Neutrophil (primary cell): ENCODE data around the gene EIF3K.
"Not testable (repeated sequence)": the region's sequence is repeated elsewhere in the genome, so short reads cannot be mapped to it uniquely, and the experiment has no call there.

Source experiments
- H3K27ac ChIP-seq: fragments of 200-600 bp; sonication (generic); 2 replicates; pipeline ENCODE4 v1.5.1; 2016; ENCODE audit warnings: mild to moderate bottlenecking, moderate library complexity
- H3K27me3 ChIP-seq: fragments of 200-600 bp; sonication (generic); 2 replicates; pipeline ENCODE4 v1.6.0; 2016; ENCODE audit warnings: mild to moderate bottlenecking
- H3K36me3 ChIP-seq: fragments of 200-600 bp; sonication (generic); 2 replicates; pipeline ENCODE4 v1.5.1; 2017
- H3K4me1 ChIP-seq, 2 experiments: fragments of 200-600 bp in 1 of 2; sonication (generic) in 1 of 2; 1 replicate in 1 of 2; 2 replicates in 1 of 2; pipeline versions ENCODE4 v1.5.1 to v1.6.1; 2013 to 2016; ENCODE audit warnings: low read depth in 1 of 2, low read length in 1 of 2, mild to moderate bottlenecking in 1 of 2, moderate library complexity in 1 of 2; ENCODE audit not compliant: control insufficient read depth in 1 of 2, insufficient read depth in 1 of 2
- H3K4me3 ChIP-seq, 2 experiments: fragments of 200-600 bp in 1 of 2; sonication (generic) in 1 of 2; 1 replicate in 1 of 2; 2 replicates in 1 of 2; pipeline ENCODE4 v1.5.1; 2013 to 2016; ENCODE audit warnings: low read depth in 1 of 2, low read length in 1 of 2, mild to moderate bottlenecking in 1 of 2, moderate library complexity in 1 of 2
- H3K9me3 ChIP-seq: fragments of 200-600 bp; sonication (generic); 2 replicates; pipeline ENCODE4 v1.5.1; 2016
- CTCF ChIP-seq: fragments of 200-600 bp; sonication (generic); IDR thresholded peaks from 2 replicates; pipeline ENCODE4 v1.5.1; 2016; ENCODE audit warnings: antibody characterized with exemption

EIF3K gene

GRCh38 chr19:38596057-38596981 is 22.7 kb upstream of the EIF3K start:
- Histone ChIP-seq H3K4me3 (no peak overlapping the region), H3K36me3 (no peaks in the 10 kb centered on the region), H3K9me3 (no peaks in the 10 kb centered on the region), H3K4me1 (no peaks in the 10 kb centered on the region), H3K27me3 (no peaks in the 10 kb centered on the region), H3K27ac (no peak overlapping the region)
- no peak for TF ChIP-seq CTCF

GRCh38 chr19:38597075-38597474 is 21.9 kb upstream of the EIF3K start:
- no peaks in the 10 kb centered on the region for H3K9me3 ChIP-seq
- no peak overlapping the region for H3K27ac ChIP-seq
- no peak for TF ChIP-seq CTCF
- no peak overlapping the region for H3K4me3 ChIP-seq
- H3K4me1 ChIP-seq: no peaks in the 10 kb centered on the region
- H3K36me3 ChIP-seq: no peaks in the 10 kb centered on the region
- no peaks in the 10 kb centered on the region for H3K27me3 ChIP-seq

GRCh38 chr19:38599722-38600121 is 19.3 kb upstream of the EIF3K start:
- H3K36me3 ChIP-seq: no peaks in the 10 kb centered on the region
- no peaks in the 10 kb centered on the region for H3K9me3 ChIP-seq
- TF ChIP-seq CTCF: no peak
- H3K4me3 ChIP-seq: no peak overlapping the region
- no peak overlapping the region for H3K27ac ChIP-seq
- no peaks in the 10 kb centered on the region for H3K27me3 ChIP-seq
- H3K4me1 ChIP-seq: no peaks in the 10 kb centered on the region

GRCh38 chr19:38602856-38603255 is 16.1 kb upstream of the EIF3K start:
- not testable (repeated sequence) for H3K27me3 ChIP-seq, H3K36me3 ChIP-seq, H3K27ac ChIP-seq, H3K4me3 ChIP-seq, H3K9me3 ChIP-seq, H3K4me1 ChIP-seq

- Histone ChIP-seq H3K9me3 (no peaks in the 10 kb centered on the region), H3K36me3 (peaks cover 8% of the 10 kb centered on the region), H3K4me1 (no peaks in the 10 kb centered on the region), H3K27me3 (no peaks in the 10 kb centered on the region), H3K27ac (no peak overlapping the region), H3K4me3 (no peak overlapping the region)
- no peak for TF ChIP-seq CTCF
Measured at GRCh38 chr19:38606131-38606530, 12.9 kb upstream of the EIF3K start.

GRCh38 chr19:38614289-38614688 is 4.7 kb upstream of the EIF3K start:
- no peak for TF ChIP-seq CTCF

More at GRCh38 chr19:38614289-38614688, 4.7 kb upstream of the EIF3K start:
- no peak overlapping the region for H3K27ac ChIP-seq
- H3K9me3 ChIP-seq: no peaks in the 10 kb centered on the region
- H3K36me3 ChIP-seq: peaks cover 3% of the 10 kb centered on the region
- no peak overlapping the region for H3K4me3 ChIP-seq
- peaks cover 11 to 16% of the 10 kb centered on the region in 2 experiments for H3K4me1 ChIP-seq
- H3K27me3 ChIP-seq: no peaks in the 10 kb centered on the region
